ENCODE data around the gene USP43.

DNA sequence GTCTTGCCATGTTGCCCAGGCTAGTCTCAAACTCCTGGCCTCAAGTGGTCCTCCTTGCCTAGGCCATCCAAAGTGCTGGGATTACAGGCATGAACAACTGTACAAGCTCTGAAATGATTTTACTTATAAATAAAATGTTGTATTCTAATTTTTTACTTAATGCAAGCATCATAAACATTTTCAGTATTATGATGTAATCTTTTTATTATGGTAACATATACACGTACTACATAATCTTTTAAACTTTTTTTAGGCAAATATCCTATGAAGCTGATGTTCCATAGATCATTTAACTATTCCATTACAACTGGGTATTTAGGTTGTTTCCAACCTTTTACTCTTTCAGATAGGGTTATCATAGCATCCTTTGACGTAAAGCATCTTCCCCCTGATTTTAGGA is 33.8 kb upstream of the USP43 start:
- TF ChIP-seq, protein P1, sequence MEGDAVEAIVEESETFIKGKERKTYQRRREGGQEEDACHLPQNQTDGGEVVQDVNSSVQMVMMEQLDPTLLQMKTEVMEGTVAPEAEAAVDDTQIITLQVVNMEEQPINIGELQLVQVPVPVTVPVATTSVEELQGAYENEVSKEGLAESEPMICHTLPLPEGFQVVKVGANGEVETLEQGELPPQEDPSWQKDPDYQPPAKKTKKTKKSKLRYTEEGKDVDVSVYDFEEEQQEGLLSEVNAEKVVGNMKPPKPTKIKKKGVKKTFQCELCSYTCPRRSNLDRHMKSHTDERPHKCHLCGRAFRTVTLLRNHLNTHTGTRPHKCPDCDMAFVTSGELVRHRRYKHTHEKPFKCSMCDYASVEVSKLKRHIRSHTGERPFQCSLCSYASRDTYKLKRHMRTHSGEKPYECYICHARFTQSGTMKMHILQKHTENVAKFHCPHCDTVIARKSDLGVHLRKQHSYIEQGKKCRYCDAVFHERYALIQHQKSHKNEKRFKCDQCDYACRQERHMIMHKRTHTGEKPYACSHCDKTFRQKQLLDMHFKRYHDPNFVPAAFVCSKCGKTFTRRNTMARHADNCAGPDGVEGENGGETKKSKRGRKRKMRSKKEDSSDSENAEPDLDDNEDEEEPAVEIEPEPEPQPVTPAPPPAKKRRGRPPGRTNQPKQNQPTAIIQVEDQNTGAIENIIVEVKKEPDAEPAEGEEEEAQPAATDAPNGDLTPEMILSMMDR (IDR thresholded peaks at IDR 0.05; ENCODE audit: low read depth, low read length), result no peak
- TF ChIP-seq, protein P2, sequence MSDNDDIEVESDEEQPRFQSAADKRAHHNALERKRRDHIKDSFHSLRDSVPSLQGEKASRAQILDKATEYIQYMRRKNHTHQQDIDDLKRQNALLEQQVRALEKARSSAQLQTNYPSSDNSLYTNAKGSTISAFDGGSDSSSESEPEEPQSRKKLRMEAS (IDR thresholded peaks at IDR 0.05; ENCODE audit: low read depth, low read length), result no peak
- TF ChIP-seq POLR2A (IDR thresholded peaks at IDR 0.05; ENCODE audit: extremely low read depth, insufficient read length), result no peak
